Activated CD4-positive, alpha-beta T cell treated with anti-CD3 and anti-CD28 coated beads for 36 hours (primary cell): ENCODE results near the gene S1PR5. TPM values are rescaled to one million over a fixed set of nuclear protein-coding genes. Genes with fewer than 3 reads are reported as not detected.

Experiments used
- ATAC-seq: fragments of 200-7000 bp; cut with Tn5 transposase; one replicate; pipeline ENCODE4 v1.10.0; 2021; ENCODE audit warnings: mild to moderate bottlenecking, moderate library complexity
- CTCF ChIA-PET: fragments of 350-600 bp; sonication (Branson Sonifier 250); formaldehyde crosslinking; loops from one replicate; lab custom pipeline; 2021; ENCODE audit warnings: antibody characterized with exemption; lab: Charles Lee
- POLR2A ChIA-PET: fragments of 350-600 bp; sonication (Branson Sonifier 250); formaldehyde crosslinking; loops from one replicate; lab custom pipeline; 2021; ENCODE audit warnings: antibody characterized with exemption, inconsistent platforms; lab: Charles Lee
- DNase-seq: peaks from one replicate; pipeline ENCODE4 v3.0.0-alpha.2; 2020
- H3K27ac Mint-ChIP-seq: one replicate; pipeline ENCODE4 v1.8.0; 2021; ENCODE audit warnings: mixed read lengths
- H3K27me3 Mint-ChIP-seq: one replicate; pipeline ENCODE4 v1.8.0; 2021; ENCODE audit warnings: mixed read lengths
- H3K36me3 Mint-ChIP-seq: one replicate; pipeline ENCODE4 v1.8.0; 2021; ENCODE audit warnings: low read depth, mixed read lengths
- H3K4me1 Mint-ChIP-seq: one replicate; pipeline ENCODE4 v1.8.0; 2021; ENCODE audit warnings: mixed read lengths
- H3K4me3 Mint-ChIP-seq: one replicate; pipeline ENCODE4 v1.8.0; 2021; ENCODE audit warnings: mild to moderate bottlenecking, moderate library complexity, mixed read lengths
- H3K9me3 Mint-ChIP-seq: one replicate; pipeline ENCODE4 v1.8.0; 2021; ENCODE audit warnings: low read depth, mixed read lengths
- intact Hi-C, 2 experiments: fragments of 100-400 bp; cut with DNase I in 1 of 2; cut with micrococcal nuclease in 1 of 2; formaldehyde crosslinking; loops; one replicate each; pipeline versions ENCODE4 v1.14.2 to v1.15.1; 2022 to 2024; cut with DNase I, micrococcal nuclease
- total RNA-seq, 2 experiments: library from RNA; stranded (reverse); gene quantifications; one replicate each; pipeline ENCODE4 v1.2.3, GENCODE V29; 2021

S1PR5 gene
- total RNA-seq, result under 1 TPM; 0.07 to 0.11 TPM

- intact Hi-C loops, result loop anchor here (5.0 to 10.0 kb wide), 2 partner anchors 223 to 225 kb away; no protein-coding TSS in a partner anchor
- no peak within 1 kb of the TSS for H3K27ac Mint-ChIP-seq
- ATAC-seq (no peak), DNase-seq (no peak)
- peaks cover 24% of the 10 kb centered on the region for H3K4me1 Mint-ChIP-seq
- H3K9me3 Mint-ChIP-seq, result no peaks in the 10 kb centered on the region
- CTCF ChIA-PET, result interaction anchor here (0.6 to 1.7 kb wide), 6 partner anchors 13 to 200 kb away, joined by 3 to 4 read pairs (median 4); partner anchors contain the start of gene DNM2
- no peaks in the 10 kb centered on the region for H3K36me3 Mint-ChIP-seq
- POLR2A ChIA-PET, result no interaction called here
- peak within 1 kb of the TSS; percentile 29 for H3K4me3 Mint-ChIP-seq
- H3K27me3 Mint-ChIP-seq, result peaks cover 54% of the 10 kb centered on the region
Observed at GRCh38 chr19:10517361-10517759, at the start of gene S1PR5. Gene S1PR5, minus strand, starts transcription at chr19:10517447. Its CDS starts 2,436 bp downstream, at chr19:10515011.

GRCh38 chr19:10566658-10567410 lies 49.6 kb upstream of the S1PR5 start:
- H3K9me3 Mint-ChIP-seq, result no peaks in the 10 kb centered on the region
- peaks cover 34% of the 10 kb centered on the region for H3K4me1 Mint-ChIP-seq
- ChIA-PET POLR2A (interaction anchor here (0.6 kb wide), 3 partner anchors 86 to 262 kb away, joined by 3 to 4 read pairs (median 4); no protein-coding TSS in a partner anchor), CTCF (interaction anchor here (0.7 to 2.2 kb wide), 15 partner anchors 11 to 306 kb away, joined by 3 to 10 read pairs (median 3); partner anchors contain the start of genes S1PR5 and TMED1)
- intact Hi-C loops, result loop anchor here (1.0 to 5.0 kb wide), 17 partner anchors 24 to 525 kb away; partner anchors contain the start of genes ATG4D (in 2 of the 2), CDC37 (in 1 of the 2), ICAM5 (in 1 of the 2) and MRPL4 (in 1 of the 2)
- H3K4me3 Mint-ChIP-seq, result peak overlapping the region; percentile 98
- DNase-seq, result peak; percentile 83
- peaks cover 29% of the 10 kb centered on the region for H3K36me3 Mint-ChIP-seq
- H3K27ac Mint-ChIP-seq, result peak overlapping the region; percentile 94
- no peaks in the 10 kb centered on the region for H3K27me3 Mint-ChIP-seq
- ATAC-seq, result peak; percentile 17

- intact Hi-C loops, result loop anchor here (1.0 to 5.0 kb wide), 17 partner anchors 23 to 526 kb away; partner anchors contain the start of genes ATG4D (in 2 of the 2), CDC37 (in 1 of the 2), ICAM5 (in 1 of the 2) and MRPL4 (in 1 of the 2)
- ATAC-seq (no peak), DNase-seq (no peak)
- Mint-ChIP-seq H3K27me3 (no peaks in the 10 kb centered on the region), H3K4me1 (peaks cover 34% of the 10 kb centered on the region), H3K36me3 (peaks cover 34% of the 10 kb centered on the region), H3K9me3 (no peaks in the 10 kb centered on the region), H3K4me3 (peak overlapping the region; percentile 98), H3K27ac (peak overlapping the region; percentile 94)
- ChIA-PET POLR2A (interaction anchor here (0.6 to 1.0 kb wide), 2 partner anchors 14 to 86 kb away, joined by 3 read pairs; no protein-coding TSS in a partner anchor), CTCF (interaction anchor here (0.5 to 2.2 kb wide), 11 partner anchors 10 to 446 kb away, joined by 3 to 10 read pairs (median 3); partner anchors contain the start of gene TMED1)
Observed at GRCh38 chr19:10566408-10566657, 49.1 kb upstream of the S1PR5 start.

GRCh38 chr19:10565567-10566407 lies 48.5 kb upstream of the S1PR5 start, which contains the start of gene KRI1:
Gene KRI1, minus strand, starts transcription at chr19:10566010. Its CDS starts 11 bp downstream, at chr19:10565999.
- Mint-ChIP-seq H3K4me3 (peak within 1 kb of the TSS; percentile 98), H3K36me3 (peaks cover 38% of the 10 kb centered on the region), H3K27ac (peak within 1 kb of the TSS; percentile 94), H3K27me3 (no peaks in the 10 kb centered on the region), H3K9me3 (no peaks in the 10 kb centered on the region), H3K4me1 (peaks cover 34% of the 10 kb centered on the region)
- intact Hi-C loops, result loop anchor here (1.0 to 5.0 kb wide), 18 partner anchors 12 to 527 kb away; partner anchors contain the start of genes ATG4D (in 2 of the 2), CDC37 (in 1 of the 2), ICAM5 (in 1 of the 2) and MRPL4 (in 1 of the 2)
- CTCF ChIA-PET, result interaction anchor here (0.5 to 2.2 kb wide), 12 partner anchors 10 to 630 kb away, joined by 3 to 10 read pairs (median 3); partner anchors contain the start of gene TMED1
- peak; percentile 39 for ATAC-seq
- peak; percentile 100 for DNase-seq
- POLR2A ChIA-PET, result interaction anchor here (0.5 to 1.0 kb wide), 6 partner anchors 13 to 659 kb away, joined by 3 to 4 read pairs (median 3); no protein-coding TSS in a partner anchor

- POLR2A ChIA-PET, result interaction anchor here (0.5 to 1.0 kb wide), 3 partner anchors 13 to 660 kb away, joined by 3 to 4 read pairs (median 3); no protein-coding TSS in a partner anchor
- no peaks in the 10 kb centered on the region for H3K27me3 Mint-ChIP-seq
- no peaks in the 10 kb centered on the region for H3K9me3 Mint-ChIP-seq
- peak overlapping the region; percentile 98 for H3K4me3 Mint-ChIP-seq
- CTCF ChIA-PET, result interaction anchor here (0.5 to 2.2 kb wide), 4 partner anchors 12 to 630 kb away, joined by 3 to 10 read pairs (median 3); no protein-coding TSS in a partner anchor
- intact Hi-C loops, result loop anchor here (1.0 to 5.0 kb wide), 6 partner anchors 12 to 527 kb away; partner anchors contain the start of genes MRPL4 (in 1 of the 2) and RAVER1 (in 1 of the 2)
- peak overlapping the region; percentile 91 for H3K27ac Mint-ChIP-seq
- peaks cover 45% of the 10 kb centered on the region for H3K36me3 Mint-ChIP-seq
- DNase-seq, result peak; percentile 77
- no peak for ATAC-seq
- H3K4me1 Mint-ChIP-seq, result peaks cover 31% of the 10 kb centered on the region
Observed at GRCh38 chr19:10565028-10565566, 47.9 kb upstream of the S1PR5 start.

- ATAC-seq (no peak), DNase-seq (no peak)
- H3K4me3 Mint-ChIP-seq, result no peak overlapping the region
- no peaks in the 10 kb centered on the region for H3K9me3 Mint-ChIP-seq
- no peaks in the 10 kb centered on the region for H3K27me3 Mint-ChIP-seq
- H3K4me1 Mint-ChIP-seq, result peaks cover 25% of the 10 kb centered on the region
- intact Hi-C loops, result no loop called here
- CTCF ChIA-PET, result interaction anchor here (1.6 kb wide), 1 partner anchor 11 kb away, joined by 3 read pairs; no protein-coding TSS in a partner anchor
- H3K36me3 Mint-ChIP-seq, result peaks cover 59% of the 10 kb centered on the region
- POLR2A ChIA-PET, result no interaction called here
- H3K27ac Mint-ChIP-seq, result no peak overlapping the region
Observed at GRCh38 chr19:10562609-10563008, 45.4 kb upstream of the S1PR5 start.

- intact Hi-C loops, result no loop called here
- ATAC-seq, result no peak
- Mint-ChIP-seq H3K27ac (no peak overlapping the region), H3K4me3 (no peak overlapping the region), H3K36me3 (peaks cover 57% of the 10 kb centered on the region), H3K9me3 (no peaks in the 10 kb centered on the region), H3K4me1 (peaks cover 21% of the 10 kb centered on the region), H3K27me3 (no peaks in the 10 kb centered on the region)
- ChIA-PET CTCF (interaction anchor here (0.6 kb wide), 1 partner anchor 15 kb away, joined by 3 read pairs; no protein-coding TSS in a partner anchor), POLR2A (interaction anchor here (0.7 kb wide), 1 partner anchor 157 kb away, joined by 3 read pairs; no protein-coding TSS in a partner anchor)
- no peak for DNase-seq
Observed at GRCh38 chr19:10560154-10560553, 42.9 kb upstream of the S1PR5 start.

- CTCF ChIA-PET, result interaction anchor here (0.6 to 1.0 kb wide), 2 partner anchors 24 to 52 kb away, joined by 3 to 6 read pairs; no protein-coding TSS in a partner anchor
- peaks cover 65% of the 10 kb centered on the region for H3K36me3 Mint-ChIP-seq
- no peaks in the 10 kb centered on the region for H3K9me3 Mint-ChIP-seq
- H3K4me1 Mint-ChIP-seq, result peaks cover 33% of the 10 kb centered on the region
- POLR2A ChIA-PET, result no interaction called here
- DNase-seq (no peak), ATAC-seq (no peak)
- no peaks in the 10 kb centered on the region for H3K27me3 Mint-ChIP-seq
- intact Hi-C loops, result no loop called here
- H3K27ac Mint-ChIP-seq, result no peak overlapping the region
- H3K4me3 Mint-ChIP-seq, result no peak overlapping the region
Observed at GRCh38 chr19:10557603-10558197, 40.5 kb upstream of the S1PR5 start.

GRCh38 chr19:10555610-10555973 lies 38.3 kb upstream of the S1PR5 start:
- Mint-ChIP-seq H3K27me3 (no peaks in the 10 kb centered on the region), H3K4me1 (peaks cover 38% of the 10 kb centered on the region), H3K9me3 (no peaks in the 10 kb centered on the region), H3K36me3 (peaks cover 61% of the 10 kb centered on the region), H3K4me3 (no peak overlapping the region), H3K27ac (peak overlapping the region; percentile 2)
- ATAC-seq (no peak), DNase-seq (no peak)
- ChIA-PET CTCF (interaction anchor here (0.7 to 1.6 kb wide), 6 partner anchors 10 to 91 kb away, joined by 3 to 8 read pairs (median 4); partner anchors contain the start of gene KRI1), POLR2A (interaction anchor here (0.6 to 1.4 kb wide), 2 partner anchors 21 to 895 kb away, joined by 3 to 5 read pairs; no protein-coding TSS in a partner anchor)
- intact Hi-C loops, result no loop called here
